Measurements from ENCODE around the gene ATP8A2. TPM values are rescaled to one million over a fixed set of nuclear protein-coding genes. Genes with fewer than 3 reads are reported as not detected.

ATP8A2 gene
- total RNA-seq, 1 experiment from 2014 or later, result not detected

GRCh38 chr13:25733696-25734435, 362.1 kb downstream of the ATP8A2 start:
- in situ Hi-C loops (cut with HindIII; ENCODE audit: low sequenced_read_pairs), result no loop called here
- no peak for DNase-seq (ENCODE audit: low spot score)

GRCh38 chr13:25738342-25739196, 366.8 kb downstream of the ATP8A2 start:
- peak; percentile 73 for DNase-seq (ENCODE audit: low spot score)
- in situ Hi-C loops (cut with HindIII; ENCODE audit: low sequenced_read_pairs), result no loop called here

DNA sequence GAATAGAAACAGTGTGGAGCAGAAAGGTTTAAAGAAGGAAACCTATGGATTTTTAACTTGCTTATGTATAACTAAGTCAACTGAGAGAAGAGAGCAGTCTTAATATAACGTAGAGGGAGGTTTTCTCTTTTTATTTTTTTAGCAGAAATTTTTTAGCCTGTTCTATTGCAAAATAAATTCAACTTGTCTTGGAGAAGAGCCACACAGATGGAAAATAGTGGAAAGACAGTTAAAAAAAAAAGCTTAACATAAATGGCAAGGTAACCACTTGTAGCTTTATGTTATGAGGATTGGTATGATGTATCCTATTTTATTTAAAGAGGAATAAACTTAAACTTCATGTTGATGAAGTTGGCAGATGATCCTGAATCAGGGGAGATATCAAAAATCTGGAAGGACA, 367.6 kb downstream of the ATP8A2 start:
- in situ Hi-C loops (cut with HindIII; ENCODE audit: low sequenced_read_pairs), result no loop called here
- DNase-seq (ENCODE audit: low spot score), result no peak

DNA sequence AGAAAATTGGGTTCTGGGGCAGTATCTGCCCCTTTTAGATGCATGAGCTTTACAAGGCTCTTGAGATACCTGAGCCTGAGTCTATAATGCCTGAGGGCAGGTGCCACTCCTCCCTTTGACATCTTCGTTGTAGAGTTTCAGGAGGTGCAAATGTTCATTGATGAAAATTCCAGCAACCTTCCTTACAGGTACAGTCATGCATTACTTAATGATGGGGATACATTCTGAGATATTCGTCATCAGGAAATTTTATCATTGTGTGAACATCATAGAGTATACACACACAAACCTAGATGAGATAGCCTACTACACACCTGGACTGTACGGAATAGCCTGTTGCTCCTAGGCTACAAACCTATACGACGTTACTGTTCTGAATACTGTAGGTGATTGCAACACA, 370.0 kb downstream of the ATP8A2 start:
- no peak for DNase-seq (ENCODE audit: low spot score)
- in situ Hi-C loops (cut with HindIII; ENCODE audit: low sequenced_read_pairs), result no loop called here

DNA sequence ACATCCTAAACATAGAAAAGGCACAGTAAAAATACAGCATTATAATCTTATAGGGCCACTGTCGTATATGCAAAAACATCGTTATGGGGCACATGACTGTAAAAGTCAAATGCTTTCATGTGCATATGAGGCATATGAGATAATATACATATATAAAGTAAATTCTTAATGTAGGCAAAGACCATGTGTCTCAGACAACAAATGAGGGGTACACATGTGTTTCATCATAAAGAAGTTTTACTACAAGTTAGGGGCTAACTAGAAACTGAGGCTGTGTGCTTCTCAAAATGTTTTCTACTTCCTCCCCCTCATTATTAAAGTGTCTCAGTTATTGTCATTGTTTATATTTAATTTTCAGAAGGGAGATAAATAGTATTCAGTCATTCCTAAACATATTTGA, 370.4 kb downstream of the ATP8A2 start:
- in situ Hi-C loops (cut with HindIII; ENCODE audit: low sequenced_read_pairs), result no loop called here

DNA sequence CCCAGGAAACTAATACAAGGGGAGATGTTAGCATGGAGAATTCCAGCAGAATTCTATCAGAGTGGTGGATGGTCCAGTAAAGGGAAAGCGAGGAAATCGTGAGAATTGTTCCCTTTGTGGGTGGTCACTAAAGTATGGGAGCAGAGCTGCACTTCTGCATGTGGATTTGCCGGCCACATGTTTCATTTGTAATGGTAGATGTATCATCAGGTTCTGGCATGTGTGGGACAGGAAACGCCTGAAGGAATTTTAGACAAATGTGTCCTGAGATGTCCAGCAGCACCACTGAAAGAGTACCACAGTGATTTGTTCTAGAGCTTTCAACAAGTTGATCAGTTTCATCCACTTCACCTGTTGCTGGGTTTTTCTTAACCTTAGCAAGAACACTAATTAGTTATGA, 371.6 kb downstream of the ATP8A2 start:
- no peak for DNase-seq (ENCODE audit: low spot score)
- in situ Hi-C loops (cut with HindIII; ENCODE audit: low sequenced_read_pairs), result no loop called here

More for the DNA sequence above, 370.4 kb downstream of the ATP8A2 start:
- DNase-seq (ENCODE audit: low spot score), result no peak

DNA sequence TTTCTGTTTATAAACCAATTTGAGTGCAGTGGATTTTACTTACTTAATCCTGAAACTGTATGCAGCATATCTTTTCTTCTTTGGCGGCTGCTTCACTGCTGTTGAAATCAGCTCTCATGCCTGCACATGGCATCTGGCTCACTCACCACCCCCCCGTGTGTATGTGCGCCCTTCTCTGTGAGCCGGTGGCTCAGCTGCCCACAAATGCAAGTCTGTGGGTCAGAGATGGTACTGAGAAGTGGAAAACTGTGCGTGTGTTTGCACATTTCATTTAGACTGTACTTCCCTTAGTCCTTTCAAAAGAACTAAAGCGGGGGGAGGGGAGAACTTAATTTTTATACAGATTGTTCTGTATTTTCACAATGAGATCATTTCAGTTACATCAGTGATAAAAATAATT, 372.4 kb downstream of the ATP8A2 start:
- in situ Hi-C loops (cut with HindIII; ENCODE audit: low sequenced_read_pairs), result no loop called here
- no peak for DNase-seq (ENCODE audit: low spot score)

DNA sequence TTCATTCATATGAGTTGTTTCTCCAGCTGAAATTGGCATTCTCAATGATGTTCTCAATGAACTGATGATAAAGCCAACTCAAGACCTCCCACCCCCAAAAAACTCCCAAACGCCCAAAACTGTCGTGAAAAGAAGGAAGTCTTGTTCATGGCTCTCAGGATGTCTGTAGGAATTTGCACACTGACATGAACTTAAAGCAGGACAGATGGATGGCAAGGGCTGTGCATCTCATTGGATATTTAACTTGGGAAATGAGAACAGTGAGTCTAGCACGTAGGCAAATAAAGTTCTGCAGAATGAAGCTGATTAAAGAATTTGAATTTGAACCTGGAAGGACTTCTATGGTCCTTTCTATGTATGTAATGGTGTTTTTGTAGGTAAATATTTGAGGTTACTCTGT, 374.4 kb downstream of the ATP8A2 start:
- in situ Hi-C loops (cut with HindIII; ENCODE audit: low sequenced_read_pairs), result no loop called here
- no peak for DNase-seq (ENCODE audit: low spot score)

GRCh38 chr13:25752957-25753551, 381.3 kb downstream of the ATP8A2 start:
- in situ Hi-C loops (cut with HindIII; ENCODE audit: low sequenced_read_pairs), result no loop called here
- DNase-seq (ENCODE audit: low spot score), result no peak

DNA sequence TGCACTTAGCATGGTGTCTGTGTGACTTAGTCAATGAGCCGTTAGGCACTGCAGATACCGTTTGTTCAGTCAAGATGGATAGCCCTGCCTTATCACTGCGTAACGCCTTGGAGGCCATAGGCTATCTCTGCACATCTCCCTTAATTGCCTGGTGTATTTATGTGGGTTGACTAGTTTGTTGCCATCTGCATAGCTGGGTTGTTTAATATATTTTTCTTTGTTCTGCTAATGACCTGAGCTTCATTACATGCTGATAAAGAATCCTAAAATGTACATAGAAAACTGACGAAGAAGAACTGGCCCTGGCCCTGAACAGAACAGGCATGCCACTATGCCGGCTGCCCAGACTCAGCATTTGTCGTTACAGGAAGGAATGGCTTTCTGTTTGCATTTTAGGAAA, 382.2 kb downstream of the ATP8A2 start:
- no peak for DNase-seq (ENCODE audit: low spot score)
- in situ Hi-C loops (cut with HindIII; ENCODE audit: low sequenced_read_pairs), result no loop called here

GRCh38 chr13:25756251-25756650, 384.5 kb downstream of the ATP8A2 start:
- DNase-seq (ENCODE audit: low spot score), result no peak
- in situ Hi-C loops (cut with HindIII; ENCODE audit: low sequenced_read_pairs), result no loop called here

- DNase-seq (ENCODE audit: low spot score), result no peak
- in situ Hi-C loops (cut with HindIII; ENCODE audit: low sequenced_read_pairs), result no loop called here
Observed at GRCh38 chr13:25756912-25757311, 385.1 kb downstream of the ATP8A2 start.

- in situ Hi-C loops (cut with HindIII; ENCODE audit: low sequenced_read_pairs), result no loop called here
- no peak for DNase-seq (ENCODE audit: low spot score)
Observed at GRCh38 chr13:25761041-25761440, 389.3 kb downstream of the ATP8A2 start.

DNA sequence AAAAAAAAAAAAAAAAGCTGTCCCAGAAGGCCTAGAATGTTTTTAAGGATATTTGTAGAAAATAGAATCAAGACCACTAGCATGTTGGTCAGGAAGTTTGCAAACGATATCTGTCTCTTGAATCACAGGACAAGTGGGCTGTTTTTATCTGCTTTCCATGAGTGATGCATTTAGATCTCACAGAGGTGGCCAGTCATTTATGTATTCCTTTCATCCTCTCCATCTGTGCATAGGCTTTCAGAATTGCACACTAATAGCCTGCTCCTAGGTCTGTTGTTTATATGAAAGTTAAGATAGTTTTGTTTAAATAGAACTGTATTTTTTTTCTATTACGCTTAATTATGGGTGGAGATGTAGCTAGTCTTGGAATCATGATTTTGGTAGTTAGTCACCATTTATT, 390.5 kb downstream of the ATP8A2 start:
- in situ Hi-C loops (cut with HindIII; ENCODE audit: low sequenced_read_pairs), result no loop called here
- no peak for DNase-seq (ENCODE audit: low spot score)

DNA sequence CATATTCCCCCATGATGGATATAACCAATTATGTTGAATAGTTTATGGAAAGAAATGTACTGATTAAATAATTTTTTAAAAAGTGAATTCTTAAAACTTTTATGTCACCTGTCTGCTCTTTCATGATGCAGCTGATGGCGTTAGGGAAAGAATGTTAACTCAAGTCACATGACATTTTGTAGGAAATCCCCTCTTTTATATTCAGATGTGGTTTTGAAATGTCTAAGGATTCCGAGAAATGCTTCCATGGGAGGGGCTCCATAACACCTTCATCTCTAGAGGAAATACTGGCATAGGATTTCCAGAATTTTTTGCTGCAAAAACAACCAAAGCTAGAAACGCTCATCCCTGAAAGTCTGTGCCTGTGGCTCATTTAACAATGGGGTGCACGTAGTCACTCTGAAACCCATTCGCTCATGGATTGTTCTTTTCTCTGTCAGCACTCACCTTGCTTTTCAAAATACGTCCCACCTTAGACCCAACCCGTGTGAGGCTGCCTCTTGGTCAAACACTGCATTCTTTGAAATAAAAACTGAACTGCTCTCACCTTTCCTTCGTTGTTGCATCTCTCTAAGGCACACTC, 391.1 kb downstream of the ATP8A2 start:
- in situ Hi-C loops (cut with HindIII; ENCODE audit: low sequenced_read_pairs), result no loop called here
- DNase-seq (ENCODE audit: low spot score), result no peak

GRCh38 chr13:25764378-25764777, 392.6 kb downstream of the ATP8A2 start:
- in situ Hi-C loops (cut with HindIII; ENCODE audit: low sequenced_read_pairs), result no loop called here
- no peak for DNase-seq (ENCODE audit: low spot score)

- DNase-seq (ENCODE audit: low spot score), result no peak
- in situ Hi-C loops (cut with HindIII; ENCODE audit: low sequenced_read_pairs), result no loop called here
Observed at GRCh38 chr13:25765266-25765665, 393.5 kb downstream of the ATP8A2 start.

DNA sequence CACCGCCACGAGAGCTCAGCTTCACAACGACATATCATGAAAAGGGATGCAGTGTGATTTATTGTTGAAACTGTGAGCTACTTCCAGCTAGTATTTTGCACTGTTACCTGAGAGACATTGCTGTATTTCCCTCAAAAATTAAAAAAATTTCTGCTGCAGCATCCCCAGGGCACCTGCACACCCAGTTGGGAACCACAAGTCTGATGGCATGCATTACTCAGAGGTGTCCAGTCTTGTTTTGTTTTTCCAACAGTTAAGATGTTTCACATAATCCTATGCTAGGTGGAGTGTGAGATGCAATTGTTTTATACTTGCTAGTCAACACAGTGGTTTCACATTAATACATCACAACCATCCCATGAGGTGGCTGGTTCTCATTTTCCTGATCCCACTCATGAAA, 394.8 kb downstream of the ATP8A2 start:
- no peak for DNase-seq (ENCODE audit: low spot score)
- in situ Hi-C loops (cut with HindIII; ENCODE audit: low sequenced_read_pairs), result no loop called here

- in situ Hi-C loops (cut with HindIII; ENCODE audit: low sequenced_read_pairs), result no loop called here
- DNase-seq (ENCODE audit: low spot score), result no peak
Observed at GRCh38 chr13:25766991-25767390, 395.2 kb downstream of the ATP8A2 start.

DNA sequence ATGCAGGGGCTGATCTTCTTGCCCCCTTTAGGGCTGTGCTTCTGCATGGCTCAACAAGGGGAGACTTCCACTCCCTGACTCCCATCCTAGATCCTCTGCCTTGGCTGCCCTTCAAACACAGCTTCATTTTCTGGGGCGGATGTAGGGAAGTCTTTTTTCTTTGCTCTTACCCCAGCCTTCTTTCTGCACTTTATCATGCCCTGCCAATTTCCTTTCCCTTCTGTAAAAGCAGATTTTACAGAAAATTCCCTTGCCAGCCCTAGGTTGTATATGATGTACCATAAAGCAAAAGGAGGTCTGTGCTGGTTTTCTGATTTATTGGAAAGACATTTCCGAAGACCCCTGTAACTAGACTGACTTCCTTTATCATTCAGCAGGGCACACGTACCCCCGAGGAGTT, 396.6 kb downstream of the ATP8A2 start:
- no peak for DNase-seq (ENCODE audit: low spot score)
- in situ Hi-C loops (cut with HindIII; ENCODE audit: low sequenced_read_pairs), result no loop called here
